SK-N-SH (cell line): ENCODE results near the gene CCDC138. TPM values are rescaled to one million over a fixed set of nuclear protein-coding genes. Genes with fewer than 3 reads are reported as not detected.

Source experiments
- CTCF ChIA-PET: fragments of 300-600, 350-600 bp; formaldehyde crosslinking; extraction: SDS; loops from one replicate; lab custom pipeline; 2021; lab: Yijun Ruan, JAX
- POLR2A ChIA-PET: fragments of 350-600 bp; sonication (Branson Sonifier 250); formaldehyde crosslinking; extraction: SDS; loops from one replicate; lab custom pipeline; 2020; ENCODE audit warnings: antibody characterized with exemption, inconsistent platforms; lab: Yijun Ruan, JAX
- DNase-seq: peaks from one replicate; pipeline ENCODE4 v3.0.0; 2012
- H2AFZ ChIP-seq: fragments of 200-600 bp; sonication (generic); 2 replicates; pipeline ENCODE4 v1.8.1; 2016; ENCODE audit warnings: antibody characterized with exemption, mild to moderate bottlenecking, low read depth
- H3F3A ChIP-seq: fragments of 200-600 bp; sonication (generic); replicated peaks from 2 replicates; pipeline ENCODE3; 2016; ENCODE audit warnings: antibody characterized with exemption, mild to moderate bottlenecking; ENCODE audit not compliant: insufficient read depth
- H3K27ac ChIP-seq, 2 experiments: fragments of 200-500 bp in 1 of 2; fragments of 200-600 bp in 1 of 2; sonication (Bioruptor generic) in 1 of 2; sonication (generic), shearing (Covaris generic) in 1 of 2; 2 replicates each; pipeline versions ENCODE4 v1.5.1 to v1.6.1; 2014 to 2016; ENCODE audit warnings: low read depth in 2 of 2, inconsistent platforms in 1 of 2, low read length in 1 of 2, mild to moderate bottlenecking in 1 of 2, mixed read lengths in 1 of 2
- H3K27me3 ChIP-seq: fragments of 200-600 bp; sonication (generic), shearing (Covaris generic); 2 replicates; pipeline ENCODE4 v1.6.1; 2016; ENCODE audit warnings: mixed run types; ENCODE audit not compliant: insufficient read depth
- H3K36me3 ChIP-seq, 2 experiments: fragments of 200-500 bp in 1 of 2; fragments of 200-600 bp in 1 of 2; sonication (Bioruptor generic) in 1 of 2; sonication (generic) in 1 of 2; replicated peaks in 1 of 2; 2 replicates each; pipeline versions ENCODE3 to v1.5.1; 2014 to 2016; ENCODE audit warnings: low read length in 1 of 2, mild to moderate bottlenecking in 1 of 2; ENCODE audit not compliant: insufficient read depth in 2 of 2, control insufficient read depth in 1 of 2
- H3K4me1 ChIP-seq, 2 experiments: fragments of 200-500 bp in 1 of 2; fragments of 200-600 bp in 1 of 2; sonication (Bioruptor generic) in 1 of 2; sonication (generic), shearing (Covaris generic) in 1 of 2; 2 replicates each; pipeline versions ENCODE4 v1.5.1 to v1.6.1; 2014 to 2016; ENCODE audit warnings: low read depth in 1 of 2, low read length in 1 of 2, mixed run types in 1 of 2; ENCODE audit not compliant: insufficient read depth in 2 of 2, control insufficient read depth in 1 of 2
- H3K4me2 ChIP-seq: fragments of 200-600 bp; sonication (generic), shearing (Covaris generic); 2 replicates; pipeline ENCODE4 v1.6.1; 2017; ENCODE audit warnings: mixed run types
- H3K4me3 ChIP-seq, 2 experiments: fragments of 200-500 bp in 1 of 2; fragments of 200-600 bp in 1 of 2; sonication (Bioruptor generic) in 1 of 2; sonication (generic), shearing (Covaris generic) in 1 of 2; 2 replicates each; pipeline versions ENCODE4 v1.5.1 to v1.8.1; 2014 to 2016; ENCODE audit warnings: low read depth in 2 of 2, inconsistent platforms in 1 of 2, low read length in 1 of 2, mild to moderate bottlenecking in 1 of 2, mixed read lengths in 1 of 2, moderate library complexity in 1 of 2
- H3K79me2 ChIP-seq: fragments of 200-600 bp; sonication (generic); 2 replicates; pipeline ENCODE4 v1.8.1; 2017; ENCODE audit warnings: mild to moderate bottlenecking; ENCODE audit not compliant: insufficient read depth
- H3K9ac ChIP-seq: fragments of 200-600 bp; sonication (generic); 2 replicates; pipeline ENCODE4 v1.6.1; 2017; ENCODE audit warnings: mixed run types
- H3K9me2 ChIP-seq: fragments of 200-600 bp; sonication (generic); 2 replicates; pipeline ENCODE4 v1.6.1; 2017; ENCODE audit warnings: mixed run types
- H3K9me3 ChIP-seq: fragments of 200-600 bp; sonication (generic); 2 replicates; pipeline ENCODE4 v1.6.1; 2017; ENCODE audit warnings: mixed run types, mild to moderate bottlenecking, moderate library complexity
- H4K20me1 ChIP-seq: fragments of 200-600 bp; sonication (generic); 2 replicates; pipeline ENCODE4 v1.6.1; 2017; ENCODE audit warnings: mild to moderate bottlenecking, mixed run types; ENCODE audit not compliant: insufficient read depth
- FOSL2 ChIP-seq: IDR thresholded peaks from 2 replicates; pipeline ENCODE4 v1.4.0; 2012; ENCODE audit warnings: low read depth, mild to moderate bottlenecking, moderate library complexity, borderline replicate concordance
- FOXJ3 ChIP-seq: sonication (generic); formaldehyde crosslinking; IDR thresholded peaks from 2 replicates; pipeline ENCODE4 v1.5.1; 2020; ENCODE audit warnings: mild to moderate bottlenecking, missing genetic modification reagents
- FOXM1 ChIP-seq: IDR thresholded peaks from 2 replicates; pipeline ENCODE4 v1.4.0; 2012; ENCODE audit warnings: low read depth, mild to moderate bottlenecking
- GATA2 ChIP-seq: sonication (generic); formaldehyde crosslinking; IDR thresholded peaks from 2 replicates; pipeline ENCODE4 v1.5.0; 2020; ENCODE audit warnings: mild to moderate bottlenecking, missing genetic modification reagents
- JUND ChIP-seq: IDR thresholded peaks from 2 replicates; pipeline ENCODE4 v1.4.0; 2012
- NFIC ChIP-seq: IDR thresholded peaks from 2 replicates; pipeline ENCODE4 v1.4.0; 2012; ENCODE audit warnings: borderline replicate concordance
- NRF1 ChIP-seq: IDR thresholded peaks from 2 replicates; pipeline ENCODE4 v1.6.1; 2012; ENCODE audit warnings: low read depth, mild to moderate bottlenecking, low read length
- POLR2AphosphoS5 ChIP-seq: IDR thresholded peaks from 2 replicates; pipeline ENCODE4 v1.6.1; 2012; ENCODE audit warnings: low read depth, low read length
- RAD21 ChIP-seq: IDR thresholded peaks from 2 replicates; pipeline ENCODE4 v1.6.1; 2012; ENCODE audit warnings: mild to moderate bottlenecking, low read length
- RFX5 ChIP-seq: IDR thresholded peaks from 2 replicates; pipeline ENCODE4 v1.6.1; 2012; ENCODE audit warnings: mild to moderate bottlenecking, improper control_type of control experiment, low read length
- SMC3 ChIP-seq: IDR thresholded peaks from 2 replicates; pipeline ENCODE4 v1.6.1; 2012; ENCODE audit warnings: low read depth, low read length, improper control_type of control experiment
- TAF1 ChIP-seq: IDR thresholded peaks from 2 replicates; pipeline ENCODE4 v1.6.1; 2012; ENCODE audit warnings: low read depth, mild to moderate bottlenecking, low read length, moderate library complexity, borderline replicate concordance
- TCF12 ChIP-seq: IDR thresholded peaks from 2 replicates; pipeline ENCODE4 v1.4.0; 2012
- YY1 ChIP-seq: IDR thresholded peaks from 2 replicates; pipeline ENCODE4 v1.4.0; 2012; ENCODE audit warnings: low read depth, mild to moderate bottlenecking
- WGBS: methylation state at CpG from one replicate; pipeline ENCODE4 v1.1.6; 2017; ENCODE audit warnings: low lambda C conversion rate; 5-methylcytosine and 5-hydroxymethylcytosine counted together
- polyA plus RNA-seq, 3 experiments: library from polyadenylated mRNA; depleted of rRNA; stranded (reverse); fragments of >200 nt; gene quantifications; 2 replicates each; pipeline ENCODE4 v1.2.3, GENCODE V29; 2012
- TF ChIP-seq, protein P1 (sequence below): IDR thresholded peaks from 2 replicates; pipeline ENCODE4; 2012
- TF ChIP-seq, protein P2 (sequence below): IDR thresholded peaks from 2 replicates; pipeline ENCODE4 v1.4.0; 2012; ENCODE audit warnings: low read depth, borderline replicate concordance
- TF ChIP-seq, protein P3 (sequence below): fragments of 150-350 bp; IDR thresholded peaks from 2 replicates; pipeline ENCODE4 v1.6.1; 2017; ENCODE audit warnings: antibody characterized with exemption, low read length, low read depth, borderline replicate concordance
- TF ChIP-seq, protein P4 (sequence below): IDR thresholded peaks from 2 replicates; pipeline ENCODE4 v1.6.1; 2012; ENCODE audit warnings: mild to moderate bottlenecking, low read depth, low read length, moderate library complexity
- TF ChIP-seq, protein P5 (sequence below): IDR thresholded peaks from 2 replicates; pipeline ENCODE4 v1.4.0; 2012; ENCODE audit warnings: low read depth

CCDC138 gene
- polyA plus RNA-seq, 1 of the 3 experiments (the other 2 are of a cell fraction): 1.2 TPM

DNA sequence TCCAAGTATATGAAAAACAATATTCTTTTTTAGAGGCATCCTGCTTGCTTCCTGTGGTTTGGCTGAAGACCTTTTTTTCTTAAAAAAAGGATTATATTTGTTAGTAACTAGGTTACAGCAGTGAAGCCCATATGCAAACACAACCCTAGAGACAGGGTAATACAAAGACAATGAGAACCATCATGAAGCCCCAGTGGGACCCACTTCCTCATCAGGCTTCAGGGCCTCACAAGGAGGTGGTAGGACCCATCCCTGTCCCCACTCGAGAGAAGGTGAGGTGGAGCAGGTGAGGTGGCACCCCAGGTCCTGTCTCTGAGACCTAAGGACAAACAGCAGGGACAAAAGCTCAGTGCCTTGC is 122.1 kb downstream of the CCDC138 start:
- ChIA-PET CTCF (no interaction called here), POLR2A (no interaction called here)
- Histone ChIP-seq H3K27ac (no peak overlapping the region), H3K79me2 (no peaks in the 10 kb centered on the region), H4K20me1 (no peaks in the 10 kb centered on the region), H3K9me3 (no peaks in the 10 kb centered on the region), H2AFZ (no peak overlapping the region), H3K4me2 (no peak overlapping the region), H3K4me1 (peaks cover 0 to 3% of the 10 kb centered on the region in 2 experiments; a peak in 1 of 4 replicates), H3K9me2 (no peaks in the 10 kb centered on the region), H3K4me3 (no peak overlapping the region), H3F3A (no peaks in the 10 kb centered on the region), H3K36me3 (no peaks in the 10 kb centered on the region), H3K9ac (no peak overlapping the region), H3K27me3 (no peaks in the 10 kb centered on the region; the same call in 1 of the 2 replicates)
- DNase-seq: peak; percentile 8
- no peak for TF ChIP-seq RAD21
- TF ChIP-seq, protein P1, sequence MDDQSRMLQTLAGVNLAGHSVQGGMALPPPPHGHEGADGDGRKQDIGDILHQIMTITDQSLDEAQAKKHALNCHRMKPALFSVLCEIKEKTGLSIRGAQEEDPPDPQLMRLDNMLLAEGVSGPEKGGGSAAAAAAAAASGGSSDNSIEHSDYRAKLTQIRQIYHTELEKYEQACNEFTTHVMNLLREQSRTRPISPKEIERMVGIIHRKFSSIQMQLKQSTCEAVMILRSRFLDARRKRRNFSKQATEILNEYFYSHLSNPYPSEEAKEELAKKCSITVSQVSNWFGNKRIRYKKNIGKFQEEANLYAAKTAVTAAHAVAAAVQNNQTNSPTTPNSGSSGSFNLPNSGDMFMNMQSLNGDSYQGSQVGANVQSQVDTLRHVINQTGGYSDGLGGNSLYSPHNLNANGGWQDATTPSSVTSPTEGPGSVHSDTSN: no peak
- no peak for TF ChIP-seq POLR2AphosphoS5
- TF ChIP-seq, protein P2, sequence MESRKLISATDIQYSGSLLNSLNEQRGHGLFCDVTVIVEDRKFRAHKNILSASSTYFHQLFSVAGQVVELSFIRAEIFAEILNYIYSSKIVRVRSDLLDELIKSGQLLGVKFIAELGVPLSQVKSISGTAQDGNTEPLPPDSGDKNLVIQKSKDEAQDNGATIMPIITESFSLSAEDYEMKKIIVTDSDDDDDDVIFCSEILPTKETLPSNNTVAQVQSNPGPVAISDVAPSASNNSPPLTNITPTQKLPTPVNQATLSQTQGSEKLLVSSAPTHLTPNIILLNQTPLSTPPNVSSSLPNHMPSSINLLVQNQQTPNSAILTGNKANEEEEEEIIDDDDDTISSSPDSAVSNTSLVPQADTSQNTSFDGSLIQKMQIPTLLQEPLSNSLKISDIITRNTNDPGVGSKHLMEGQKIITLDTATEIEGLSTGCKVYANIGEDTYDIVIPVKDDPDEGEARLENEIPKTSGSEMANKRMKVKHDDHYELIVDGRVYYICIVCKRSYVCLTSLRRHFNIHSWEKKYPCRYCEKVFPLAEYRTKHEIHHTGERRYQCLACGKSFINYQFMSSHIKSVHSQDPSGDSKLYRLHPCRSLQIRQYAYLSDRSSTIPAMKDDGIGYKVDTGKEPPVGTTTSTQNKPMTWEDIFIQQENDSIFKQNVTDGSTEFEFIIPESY: no peak
- TF ChIP-seq TAF1: no peak
- no peak for TF ChIP-seq TCF12
- TF ChIP-seq, protein P3, sequence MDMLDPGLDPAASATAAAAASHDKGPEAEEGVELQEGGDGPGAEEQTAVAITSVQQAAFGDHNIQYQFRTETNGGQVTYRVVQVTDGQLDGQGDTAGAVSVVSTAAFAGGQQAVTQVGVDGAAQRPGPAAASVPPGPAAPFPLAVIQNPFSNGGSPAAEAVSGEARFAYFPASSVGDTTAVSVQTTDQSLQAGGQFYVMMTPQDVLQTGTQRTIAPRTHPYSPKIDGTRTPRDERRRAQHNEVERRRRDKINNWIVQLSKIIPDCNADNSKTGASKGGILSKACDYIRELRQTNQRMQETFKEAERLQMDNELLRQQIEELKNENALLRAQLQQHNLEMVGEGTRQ: no peak
- WGBS: 29% methylated on average over 1 of the region's 1 CpG

DNA sequence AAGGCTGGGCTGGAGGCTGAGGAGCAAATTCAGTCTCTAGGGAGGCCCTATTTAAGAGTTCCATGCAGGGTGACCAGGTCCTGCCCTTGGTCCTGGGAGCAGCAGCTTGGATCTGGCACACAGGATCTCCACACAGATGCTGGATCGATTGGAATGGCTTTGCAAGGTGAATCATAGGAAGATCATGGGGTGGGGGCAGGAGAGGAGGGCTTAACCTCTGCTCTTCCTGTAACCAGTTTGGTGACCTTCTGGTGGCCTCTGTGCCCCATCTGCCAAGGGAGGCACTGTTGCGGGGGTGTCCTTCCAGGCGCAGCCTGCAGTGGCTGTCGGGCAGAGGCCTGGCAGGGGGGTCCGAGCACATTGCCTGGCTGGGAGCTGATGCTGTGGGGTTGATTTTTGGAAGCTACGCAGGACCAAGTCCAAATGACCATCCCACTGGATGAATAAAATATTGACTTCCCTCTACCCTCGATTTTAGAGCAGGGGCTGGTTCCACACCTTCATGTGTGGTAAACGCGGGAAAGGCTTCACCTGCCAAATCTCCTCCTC is 122.8 kb downstream of the CCDC138 start:
- Histone ChIP-seq H3K4me2 (no peak overlapping the region), H3K4me3 (no peak overlapping the region), H4K20me1 (no peaks in the 10 kb centered on the region), H3K9me3 (no peaks in the 10 kb centered on the region), H3K36me3 (no peaks in the 10 kb centered on the region), H3K9me2 (no peaks in the 10 kb centered on the region), H3F3A (no peaks in the 10 kb centered on the region), H3K79me2 (no peaks in the 10 kb centered on the region), H3K4me1 (peaks cover 0 to 3% of the 10 kb centered on the region in 2 experiments; a peak in 1 of 4 replicates), H3K9ac (no peak overlapping the region), H2AFZ (no peak overlapping the region), H3K27me3 (no peaks in the 10 kb centered on the region; the same call in 1 of the 2 replicates), H3K27ac (no peak overlapping the region)
- ChIA-PET CTCF (interaction anchor here (2.6 kb wide), 1 partner anchor 19 kb away, joined by 9 read pairs; no protein-coding TSS in a partner anchor), POLR2A (no interaction called here)
- DNase-seq: peak; percentile 11
- 18% methylated on average over 1 of the region's 9 CpGs for WGBS
- no peak for TF ChIP-seq POLR2AphosphoS5
- TF ChIP-seq YY1: no peak
- no peak for TF ChIP-seq TCF12
- no peak for TF ChIP-seq FOSL2
- TF ChIP-seq, protein P4, sequence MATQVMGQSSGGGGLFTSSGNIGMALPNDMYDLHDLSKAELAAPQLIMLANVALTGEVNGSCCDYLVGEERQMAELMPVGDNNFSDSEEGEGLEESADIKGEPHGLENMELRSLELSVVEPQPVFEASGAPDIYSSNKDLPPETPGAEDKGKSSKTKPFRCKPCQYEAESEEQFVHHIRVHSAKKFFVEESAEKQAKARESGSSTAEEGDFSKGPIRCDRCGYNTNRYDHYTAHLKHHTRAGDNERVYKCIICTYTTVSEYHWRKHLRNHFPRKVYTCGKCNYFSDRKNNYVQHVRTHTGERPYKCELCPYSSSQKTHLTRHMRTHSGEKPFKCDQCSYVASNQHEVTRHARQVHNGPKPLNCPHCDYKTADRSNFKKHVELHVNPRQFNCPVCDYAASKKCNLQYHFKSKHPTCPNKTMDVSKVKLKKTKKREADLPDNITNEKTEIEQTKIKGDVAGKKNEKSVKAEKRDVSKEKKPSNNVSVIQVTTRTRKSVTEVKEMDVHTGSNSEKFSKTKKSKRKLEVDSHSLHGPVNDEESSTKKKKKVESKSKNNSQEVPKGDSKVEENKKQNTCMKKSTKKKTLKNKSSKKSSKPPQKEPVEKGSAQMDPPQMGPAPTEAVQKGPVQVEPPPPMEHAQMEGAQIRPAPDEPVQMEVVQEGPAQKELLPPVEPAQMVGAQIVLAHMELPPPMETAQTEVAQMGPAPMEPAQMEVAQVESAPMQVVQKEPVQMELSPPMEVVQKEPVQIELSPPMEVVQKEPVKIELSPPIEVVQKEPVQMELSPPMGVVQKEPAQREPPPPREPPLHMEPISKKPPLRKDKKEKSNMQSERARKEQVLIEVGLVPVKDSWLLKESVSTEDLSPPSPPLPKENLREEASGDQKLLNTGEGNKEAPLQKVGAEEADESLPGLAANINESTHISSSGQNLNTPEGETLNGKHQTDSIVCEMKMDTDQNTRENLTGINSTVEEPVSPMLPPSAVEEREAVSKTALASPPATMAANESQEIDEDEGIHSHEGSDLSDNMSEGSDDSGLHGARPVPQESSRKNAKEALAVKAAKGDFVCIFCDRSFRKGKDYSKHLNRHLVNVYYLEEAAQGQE: no peak
- no peak for TF ChIP-seq FOXJ3
- TF ChIP-seq, protein P3: no peak
- no peak for TF ChIP-seq SMC3
- no peak for TF ChIP-seq FOXM1
- no peak for TF ChIP-seq NFIC
- TF ChIP-seq NRF1: no peak
- no peak for TF ChIP-seq JUND
- TF ChIP-seq, protein P5, sequence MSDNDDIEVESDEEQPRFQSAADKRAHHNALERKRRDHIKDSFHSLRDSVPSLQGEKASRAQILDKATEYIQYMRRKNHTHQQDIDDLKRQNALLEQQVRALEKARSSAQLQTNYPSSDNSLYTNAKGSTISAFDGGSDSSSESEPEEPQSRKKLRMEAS: no peak
- TF ChIP-seq GATA2: no peak
- no peak for TF ChIP-seq RFX5
